CD4-positive, alpha-beta T cell treated with Interleukin-6 at 100 ng/mL for 8 hours (primary cell): Measurements from ENCODE around the gene LTBP4.
A peak's percentile ranks its signal among the peaks of the same experiment; 100 is the strongest.
"Not testable (repeated sequence)": the region's sequence is repeated elsewhere in the genome, so short reads cannot be mapped to it uniquely, and the experiment has no call there.

Experiments used
- DNase-seq: peaks from one replicate; pipeline ENCODE4 v3.0.0-alpha.2; 2020; ENCODE audit warnings: mixed read lengths, low spot score

The LTBP4 gene

GRCh38 chr19:40601134-40601974 lies at the start of gene LTBP4:
TSS of gene LTBP4 (plus strand) at chr19:40601369. CDS start at chr19:40601388, 19 bp downstream.
- no peak for DNase-seq

- DNase-seq: no peak
Observed at GRCh38 chr19:40552848-40553247, 48.3 kb upstream of the LTBP4 start.

GRCh38 chr19:40553885-40554857 lies 47.0 kb upstream of the LTBP4 start:
- no peak for DNase-seq

GRCh38 chr19:40555978-40556689 lies 45.0 kb upstream of the LTBP4 start:
- no peak for DNase-seq

GRCh38 chr19:40556953-40557530 lies 44.1 kb upstream of the LTBP4 start:
- DNase-seq: no peak

GRCh38 chr19:40559394-40559793 lies 41.8 kb upstream of the LTBP4 start:
- DNase-seq: no peak

GRCh38 chr19:40560092-40560507 lies 41.1 kb upstream of the LTBP4 start:
- no peak for DNase-seq

- DNase-seq: no peak
Observed at GRCh38 chr19:40561947-40562346, 39.2 kb upstream of the LTBP4 start.

GRCh38 chr19:40564535-40564934 lies 36.6 kb upstream of the LTBP4 start:
- DNase-seq: not testable (repeated sequence)

GRCh38 chr19:40565355-40565754 lies 35.8 kb upstream of the LTBP4 start:
- no peak for DNase-seq

- no peak for DNase-seq
Observed at GRCh38 chr19:40565910-40566495, 35.2 kb upstream of the LTBP4 start.

GRCh38 chr19:40567040-40567749 lies 34.0 kb upstream of the LTBP4 start:
- no peak for DNase-seq

- no peak for DNase-seq
Observed at GRCh38 chr19:40567750-40568494, 33.2 kb upstream of the LTBP4 start.

- DNase-seq: peak; percentile 97
Observed at GRCh38 chr19:40570313-40571004, 30.7 kb upstream of the LTBP4 start.

GRCh38 chr19:40571005-40571318 lies 30.2 kb upstream of the LTBP4 start:
- no peak for DNase-seq

- DNase-seq: no peak
Observed at GRCh38 chr19:40571831-40572495, 29.2 kb upstream of the LTBP4 start.

- no peak for DNase-seq
Observed at GRCh38 chr19:40575326-40575725, 25.8 kb upstream of the LTBP4 start.

- no peak for DNase-seq
Observed at GRCh38 chr19:40576151-40576584, 25.0 kb upstream of the LTBP4 start.
